WTC11 (cell line): ENCODE results near the gene SLC47A1.

ENCODE experiments used
- CREB1 ChIP-seq: sonication (generic); formaldehyde crosslinking; IDR thresholded peaks from 2 replicates; pipeline ENCODE4 v1.8.0; 2023; ENCODE audit warnings: mild to moderate bottlenecking, missing genetic modification reagents
- CREM ChIP-seq: sonication (generic); formaldehyde crosslinking; IDR thresholded peaks from 2 replicates; pipeline ENCODE4 v1.8.1; 2022; ENCODE audit warnings: mild to moderate bottlenecking, missing genetic modification reagents, moderate library complexity
- ELF4 ChIP-seq: sonication (generic); formaldehyde crosslinking; IDR thresholded peaks from 2 replicates; pipeline ENCODE4 v1.8.1; 2022; ENCODE audit warnings: low read depth, mild to moderate bottlenecking, moderate library complexity, missing genetic modification reagents
- FOXK1 ChIP-seq: sonication (generic); formaldehyde crosslinking; IDR thresholded peaks from 2 replicates; pipeline ENCODE4 v1.8.0; 2022; ENCODE audit warnings: mild to moderate bottlenecking, moderate library complexity, missing genetic modification reagents
- NR2C2 ChIP-seq: sonication (generic); formaldehyde crosslinking; IDR thresholded peaks from 2 replicates; pipeline ENCODE4 v1.8.0; 2022; ENCODE audit warnings: mild to moderate bottlenecking, missing genetic modification reagents
- TEAD4 ChIP-seq: sonication (generic); formaldehyde crosslinking; IDR thresholded peaks from 2 replicates; pipeline ENCODE4 v1.8.0; 2022; ENCODE audit warnings: mild to moderate bottlenecking, missing genetic modification reagents
- TP53 ChIP-seq: sonication (generic); formaldehyde crosslinking; IDR thresholded peaks from 2 replicates; pipeline ENCODE4 v1.8.1; 2023; ENCODE audit warnings: mild to moderate bottlenecking, missing genetic modification reagents
- TF ChIP-seq, protein P1 (sequence below): fragments of 200-600 bp; IDR thresholded peaks from 2 replicates; pipeline ENCODE4 v1.8.0; 2022; ENCODE audit warnings: antibody characterized with exemption
- TF ChIP-seq, protein P2 (sequence below): sonication (generic); formaldehyde crosslinking; conservative IDR thresholded peaks from 2 replicates; pipeline ENCODE4 v1.8.1; 2023; ENCODE audit warnings: mild to moderate bottlenecking, low read depth, missing genetic modification reagents, moderate library complexity

DNA sequence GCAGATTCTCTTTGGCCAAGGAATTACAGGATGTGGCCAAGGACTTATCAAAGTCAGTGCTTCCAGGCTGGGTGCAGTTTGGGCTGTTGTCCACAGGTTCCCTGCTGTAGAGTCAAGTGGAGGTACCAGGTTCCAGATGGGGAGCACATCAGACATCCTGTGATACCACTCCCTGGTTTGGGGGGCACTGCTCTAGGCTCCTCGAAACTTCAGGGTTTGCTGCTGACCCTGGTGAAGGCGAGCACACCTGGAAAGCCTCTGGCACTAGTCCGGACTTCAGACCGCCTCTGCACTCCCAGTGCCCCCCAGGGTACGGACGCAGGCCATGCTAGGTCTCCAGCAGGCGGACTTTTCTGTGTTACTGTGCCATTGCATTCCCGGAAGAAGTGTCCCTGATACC is 10.7 kb downstream of the SLC47A1 start:
- TF ChIP-seq TEAD4 (CRISPR knock-in tag) (no peak), NR2C2 (CRISPR knock-in tag) (no peak), TP53 (no peak), CREB1 (no peak), FOXK1 (CRISPR knock-in tag) (no peak), ELF4 (CRISPR knock-in tag) (no peak), CREM (no peak)
- TF ChIP-seq, protein P1, sequence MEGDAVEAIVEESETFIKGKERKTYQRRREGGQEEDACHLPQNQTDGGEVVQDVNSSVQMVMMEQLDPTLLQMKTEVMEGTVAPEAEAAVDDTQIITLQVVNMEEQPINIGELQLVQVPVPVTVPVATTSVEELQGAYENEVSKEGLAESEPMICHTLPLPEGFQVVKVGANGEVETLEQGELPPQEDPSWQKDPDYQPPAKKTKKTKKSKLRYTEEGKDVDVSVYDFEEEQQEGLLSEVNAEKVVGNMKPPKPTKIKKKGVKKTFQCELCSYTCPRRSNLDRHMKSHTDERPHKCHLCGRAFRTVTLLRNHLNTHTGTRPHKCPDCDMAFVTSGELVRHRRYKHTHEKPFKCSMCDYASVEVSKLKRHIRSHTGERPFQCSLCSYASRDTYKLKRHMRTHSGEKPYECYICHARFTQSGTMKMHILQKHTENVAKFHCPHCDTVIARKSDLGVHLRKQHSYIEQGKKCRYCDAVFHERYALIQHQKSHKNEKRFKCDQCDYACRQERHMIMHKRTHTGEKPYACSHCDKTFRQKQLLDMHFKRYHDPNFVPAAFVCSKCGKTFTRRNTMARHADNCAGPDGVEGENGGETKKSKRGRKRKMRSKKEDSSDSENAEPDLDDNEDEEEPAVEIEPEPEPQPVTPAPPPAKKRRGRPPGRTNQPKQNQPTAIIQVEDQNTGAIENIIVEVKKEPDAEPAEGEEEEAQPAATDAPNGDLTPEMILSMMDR = no peak
- TF ChIP-seq, protein P2, sequence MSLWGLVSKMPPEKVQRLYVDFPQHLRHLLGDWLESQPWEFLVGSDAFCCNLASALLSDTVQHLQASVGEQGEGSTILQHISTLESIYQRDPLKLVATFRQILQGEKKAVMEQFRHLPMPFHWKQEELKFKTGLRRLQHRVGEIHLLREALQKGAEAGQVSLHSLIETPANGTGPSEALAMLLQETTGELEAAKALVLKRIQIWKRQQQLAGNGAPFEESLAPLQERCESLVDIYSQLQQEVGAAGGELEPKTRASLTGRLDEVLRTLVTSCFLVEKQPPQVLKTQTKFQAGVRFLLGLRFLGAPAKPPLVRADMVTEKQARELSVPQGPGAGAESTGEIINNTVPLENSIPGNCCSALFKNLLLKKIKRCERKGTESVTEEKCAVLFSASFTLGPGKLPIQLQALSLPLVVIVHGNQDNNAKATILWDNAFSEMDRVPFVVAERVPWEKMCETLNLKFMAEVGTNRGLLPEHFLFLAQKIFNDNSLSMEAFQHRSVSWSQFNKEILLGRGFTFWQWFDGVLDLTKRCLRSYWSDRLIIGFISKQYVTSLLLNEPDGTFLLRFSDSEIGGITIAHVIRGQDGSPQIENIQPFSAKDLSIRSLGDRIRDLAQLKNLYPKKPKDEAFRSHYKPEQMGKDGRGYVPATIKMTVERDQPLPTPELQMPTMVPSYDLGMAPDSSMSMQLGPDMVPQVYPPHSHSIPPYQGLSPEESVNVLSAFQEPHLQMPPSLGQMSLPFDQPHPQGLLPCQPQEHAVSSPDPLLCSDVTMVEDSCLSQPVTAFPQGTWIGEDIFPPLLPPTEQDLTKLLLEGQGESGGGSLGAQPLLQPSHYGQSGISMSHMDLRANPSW (CRISPR knock-in tag) = no peak
